Lung microvascular endothelial cell (primary cell): Measurements from ENCODE around the gene PNP. TPM values are rescaled to one million over a fixed set of nuclear protein-coding genes. Genes with fewer than 3 reads are reported as not detected.

Source experiments
- DNase-seq, 2 donors: peaks; one replicate each; pipeline versions ENCODE4 v3.0.0 to v3.0.0-alpha.2; 2010; ENCODE audit warnings: low read depth in 2 of 2
- total RNA-seq: library from RNA; depleted of rRNA; stranded (reverse); fragments of >200 nt; gene quantifications from 2 replicates; pipeline ENCODE4 v1.2.1, GENCODE V29; 2014

PNP gene
- total RNA-seq, 1 donor from 2014 or later, result 193 TPM

DNA sequence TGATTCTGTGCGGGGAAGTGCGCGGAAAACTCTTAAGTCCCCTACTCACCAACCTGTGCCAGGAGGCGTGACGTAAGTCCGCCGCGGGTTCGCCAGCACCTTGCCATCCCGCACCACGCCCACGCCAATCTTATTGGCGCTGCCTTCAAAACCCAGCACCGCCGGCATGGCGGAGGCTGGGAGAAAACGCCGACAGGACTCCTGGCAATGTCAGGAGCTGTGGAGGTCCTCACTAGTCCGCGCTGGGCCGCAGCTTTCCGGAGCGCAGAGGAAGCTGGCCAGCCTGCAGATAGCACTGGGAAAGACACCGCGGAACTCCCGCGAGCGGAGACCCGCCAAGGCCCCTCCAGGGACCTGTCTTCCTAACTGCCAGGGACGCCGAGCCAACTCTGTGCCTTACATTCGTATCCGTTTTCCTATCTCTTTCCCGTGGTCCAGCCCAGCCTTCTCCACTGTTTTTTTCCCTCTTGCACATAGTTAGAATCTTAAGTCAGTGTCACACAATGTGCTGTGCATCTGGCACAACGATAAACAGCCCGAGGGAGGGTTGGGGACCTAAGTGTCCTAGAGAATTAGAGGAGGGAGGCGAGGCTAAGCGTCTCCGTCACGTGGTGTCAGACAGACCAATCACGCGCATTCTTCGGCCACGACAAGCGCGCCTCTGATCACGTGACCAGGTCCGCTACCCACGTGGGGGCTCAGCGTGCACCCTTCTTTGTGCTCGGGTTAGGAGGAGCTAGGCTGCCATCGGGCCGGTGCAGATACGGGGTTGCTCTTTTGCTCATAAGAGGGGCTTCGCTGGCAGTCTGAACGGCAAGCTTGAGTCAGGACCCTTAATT lies 14.5 kb upstream of the PNP start, which contains the start of the genes APEX1 and OSGEP:
Gene APEX1 (plus strand): TSS at position 711 of the 839 bp plus-strand sequence. CDS start 420 bp downstream, outside the sequence.
Gene OSGEP (minus strand): TSS at position 297 of the 839 bp plus-strand sequence. CDS start 129 bp downstream, at position 168.
- DNase-seq, result peak; percentile 99

DNA sequence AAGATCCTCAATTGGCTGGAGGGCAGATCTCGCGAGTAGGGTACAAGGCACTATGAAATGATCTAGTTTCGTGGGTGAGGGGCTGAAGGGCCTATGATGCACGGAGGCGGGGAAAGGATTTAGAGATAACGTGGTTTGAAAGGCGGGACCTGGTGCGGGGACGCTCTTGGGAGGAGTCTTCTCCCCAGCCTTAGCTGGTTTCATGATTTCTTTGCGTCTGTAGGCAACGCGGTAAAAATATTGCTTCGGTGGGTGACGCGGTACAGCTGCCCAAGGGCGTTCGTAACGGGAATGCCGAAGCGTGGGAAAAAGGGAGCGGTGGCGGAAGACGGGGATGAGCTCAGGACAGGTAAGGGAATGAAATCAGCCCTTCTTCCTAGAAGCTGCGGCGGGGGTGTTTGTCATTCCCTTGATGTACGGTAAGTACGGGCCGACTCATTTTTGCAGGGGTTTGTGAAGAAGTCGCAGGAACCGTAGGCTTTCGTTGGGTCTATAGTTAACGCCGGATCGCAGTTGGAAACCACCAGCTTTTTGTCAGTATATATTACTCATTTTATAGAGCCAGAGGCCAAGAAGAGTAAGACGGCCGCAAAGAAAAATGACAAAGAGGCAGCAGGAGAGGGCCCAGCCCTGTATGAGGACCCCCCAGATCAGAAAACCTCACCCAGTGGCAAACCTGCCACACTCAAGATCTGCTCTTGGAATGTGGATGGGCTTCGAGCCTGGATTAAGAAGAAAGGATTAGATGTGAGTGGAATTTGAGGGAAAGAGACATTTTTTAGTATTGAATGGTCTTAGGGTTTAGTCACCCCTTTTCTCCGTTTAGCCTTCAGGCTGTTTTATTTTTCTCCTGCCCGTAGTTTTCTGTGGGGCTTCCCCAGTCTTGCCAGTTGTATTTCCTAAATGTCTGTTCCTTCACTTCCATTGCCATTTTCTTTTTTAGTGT lies 13.6 kb upstream of the PNP start:
- peak in 1 of 2 donors; percentile 93 for DNase-seq

DNA sequence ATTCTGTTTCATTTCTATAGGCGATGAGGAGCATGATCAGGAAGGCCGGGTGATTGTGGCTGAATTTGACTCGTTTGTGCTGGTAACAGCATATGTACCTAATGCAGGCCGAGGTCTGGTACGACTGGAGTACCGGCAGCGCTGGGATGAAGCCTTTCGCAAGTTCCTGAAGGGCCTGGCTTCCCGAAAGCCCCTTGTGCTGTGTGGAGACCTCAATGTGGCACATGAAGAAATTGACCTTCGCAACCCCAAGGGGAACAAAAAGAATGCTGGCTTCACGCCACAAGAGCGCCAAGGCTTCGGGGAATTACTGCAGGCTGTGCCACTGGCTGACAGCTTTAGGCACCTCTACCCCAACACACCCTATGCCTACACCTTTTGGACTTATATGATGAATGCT lies 12.2 kb upstream of the PNP start:
- no peak for DNase-seq

DNA sequence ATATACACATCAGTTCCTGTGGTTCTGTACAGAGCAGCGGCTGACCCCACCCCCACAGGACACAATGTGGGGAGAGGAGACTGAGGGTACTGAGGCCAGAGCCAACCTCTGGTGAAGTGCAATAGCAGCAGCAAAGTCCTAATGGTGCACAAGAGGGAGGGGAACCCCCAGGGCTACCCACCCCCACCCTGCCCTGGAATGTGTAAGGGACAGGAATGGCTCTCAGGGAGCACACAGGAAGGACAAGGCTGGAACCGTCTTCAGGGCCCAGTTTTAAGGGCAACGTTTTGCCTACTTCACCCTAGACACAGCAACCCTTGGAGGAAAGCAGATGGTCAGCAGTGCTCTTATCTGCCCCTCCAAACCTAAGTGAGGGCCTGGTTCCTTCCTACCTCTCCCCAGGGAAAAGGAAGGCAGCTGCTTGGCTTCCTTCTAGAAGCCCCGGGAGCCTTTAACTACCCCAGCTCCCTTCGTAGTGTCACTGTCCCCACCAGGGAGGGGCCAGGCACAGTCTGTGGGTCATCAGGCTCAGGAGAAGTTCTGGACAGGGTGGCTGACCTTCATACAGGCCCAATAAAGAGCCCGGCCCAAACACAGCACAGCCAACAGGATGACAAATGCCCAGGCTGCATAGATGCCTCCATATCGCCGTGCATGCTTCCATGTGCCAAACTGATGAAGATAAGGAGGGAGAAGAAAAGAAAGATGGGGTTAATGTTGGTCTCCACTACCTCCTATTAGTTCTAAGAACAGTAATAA lies 11.0 kb upstream of the PNP start:
- no peak for DNase-seq

DNA sequence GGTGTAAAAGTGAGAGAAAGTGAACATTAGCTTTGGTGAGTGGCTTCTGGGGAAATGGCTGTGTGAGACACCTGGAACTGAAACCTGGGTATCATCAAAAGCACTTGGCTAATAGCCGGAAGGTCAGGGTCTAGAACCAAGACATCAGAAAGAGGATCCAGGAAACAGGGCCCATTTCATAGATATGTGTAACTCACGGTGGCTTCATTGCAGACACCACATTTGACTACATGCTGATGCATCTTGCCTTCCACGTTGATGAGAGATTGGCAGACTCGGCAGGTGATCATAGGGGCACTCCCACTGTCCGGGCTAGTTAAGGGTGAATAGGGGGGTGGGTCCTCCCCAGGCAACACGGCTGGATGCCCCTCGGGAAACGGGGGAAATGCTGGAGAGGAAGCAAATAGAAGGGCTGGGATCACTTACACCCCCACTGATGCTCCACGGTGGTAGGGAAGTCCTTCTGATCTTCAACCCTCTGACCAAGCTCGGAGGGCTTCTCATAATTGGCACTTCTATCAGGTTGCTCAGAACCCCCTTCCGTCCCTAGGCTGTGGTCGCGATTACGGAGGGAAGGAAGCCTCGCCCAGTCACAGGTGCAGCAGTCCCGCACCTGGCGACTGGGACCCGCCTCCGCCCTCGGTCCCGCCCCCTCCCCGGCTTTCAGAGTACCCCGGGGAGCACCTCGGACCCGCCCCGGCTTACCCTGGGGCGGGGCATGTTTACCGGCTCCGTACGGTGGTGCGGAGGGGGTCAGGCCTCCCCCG lies 8.6 kb upstream of the PNP start:
- peak in 1 of 2 donors; percentile 14 for DNase-seq

DNA sequence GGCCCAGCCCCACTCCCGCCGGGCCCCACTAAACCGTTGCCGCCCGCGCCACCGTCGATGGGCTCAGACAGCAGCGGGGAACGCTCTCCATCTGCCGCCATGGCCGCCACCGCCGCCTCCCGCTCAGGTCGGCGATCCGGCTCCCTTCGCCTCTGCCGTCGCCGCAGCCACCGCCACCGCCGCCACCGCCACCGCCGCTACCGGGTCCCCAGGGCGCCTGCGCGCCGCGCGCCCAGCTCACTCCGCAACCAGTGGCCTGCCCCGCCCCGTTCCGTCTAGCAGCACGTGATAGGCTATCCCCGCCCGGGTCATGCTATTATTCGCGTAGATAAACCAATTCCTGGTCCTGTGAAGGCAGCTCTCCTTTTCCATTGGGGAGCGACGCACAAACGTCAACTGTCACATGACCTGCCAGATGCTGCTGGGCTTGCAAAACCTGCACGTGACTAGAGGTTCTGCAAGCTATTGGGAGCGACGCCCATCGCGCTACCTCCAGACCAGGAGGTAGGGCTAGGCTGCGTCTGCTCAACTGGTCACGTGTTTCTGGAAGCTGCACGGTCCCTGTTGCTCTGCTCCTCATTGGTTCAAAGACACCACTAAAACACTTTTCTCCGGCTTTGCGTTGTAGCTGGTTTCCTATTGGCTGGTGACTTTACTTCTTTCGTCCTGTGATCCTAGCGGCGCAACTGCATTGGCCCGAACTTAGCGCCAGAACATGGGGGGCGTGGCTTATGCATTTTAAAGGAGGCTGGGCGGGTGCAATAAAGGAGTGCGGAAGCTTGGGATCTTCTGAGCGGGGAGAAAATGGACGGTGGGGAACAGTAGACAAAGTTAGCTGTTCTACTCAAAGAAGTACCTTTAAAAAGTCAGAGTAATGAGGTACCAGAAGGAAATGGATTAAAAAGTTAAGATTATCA lies 7.7 kb upstream of the PNP start, which contains the start of gene PIP4P1:
Gene PIP4P1 (minus strand): TSS at position 210 of the 917 bp plus-strand sequence. CDS start 109 bp downstream, at position 101.
- peak; percentile 100 for DNase-seq

DNA sequence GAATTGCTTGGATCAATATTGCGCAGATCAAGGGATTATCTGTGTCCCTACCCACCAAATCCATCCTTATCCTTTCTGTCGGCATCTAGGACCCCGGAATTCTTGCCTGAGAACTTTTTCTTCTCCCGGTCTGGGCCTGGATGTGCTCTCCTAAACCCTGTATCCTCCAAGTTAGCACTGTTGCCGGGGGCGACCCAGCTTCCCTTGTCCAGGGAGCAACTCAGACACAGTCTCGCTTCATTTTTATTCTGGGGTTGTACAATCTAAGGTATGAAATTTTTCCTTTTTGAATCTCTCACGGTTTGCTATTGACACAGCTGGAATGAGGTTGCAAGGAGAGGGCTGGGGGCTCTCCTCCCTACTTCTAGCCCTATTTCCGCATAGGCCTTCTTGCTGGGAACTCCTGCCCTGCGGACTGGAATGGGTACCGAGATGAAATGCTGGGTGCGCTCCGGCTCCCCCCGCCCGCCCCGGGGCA lies 403 bp upstream of the PNP start:
- DNase-seq, result peak; percentile 13 to 20

DNA sequence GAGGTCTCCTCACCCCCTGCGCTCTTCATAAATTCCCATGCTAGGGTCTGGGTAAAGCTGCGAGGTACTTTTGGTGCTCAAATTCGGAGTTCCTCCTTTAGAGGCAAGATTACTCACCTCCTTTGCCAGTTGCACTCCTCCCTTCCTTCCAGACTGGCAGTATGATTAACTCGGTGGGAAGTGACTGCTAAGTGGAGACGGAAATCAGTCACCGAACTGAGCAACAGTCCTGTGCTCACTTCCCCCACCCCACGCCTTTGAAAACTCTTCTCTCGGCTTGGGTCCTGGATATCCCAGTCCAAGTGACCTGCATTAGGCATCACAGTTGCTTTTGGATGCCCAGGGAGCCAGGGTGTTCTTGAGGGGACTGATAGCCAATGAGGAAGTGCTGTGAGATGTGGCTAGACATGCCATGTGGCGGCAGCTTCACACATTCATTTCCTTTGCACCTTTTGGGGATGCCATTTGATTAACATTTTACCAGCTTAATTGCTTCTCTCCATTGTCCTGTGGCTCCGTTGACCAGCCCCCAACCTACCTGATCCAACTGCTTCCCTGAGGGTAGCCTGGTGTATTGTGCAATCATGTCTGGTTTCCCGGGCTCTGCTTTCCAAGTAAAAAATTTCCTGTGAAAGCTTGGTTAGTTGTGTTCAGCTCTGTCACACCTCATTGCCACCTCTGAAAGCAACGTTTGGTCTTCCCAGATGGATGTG lies 840 bp downstream of the PNP start:
- peak; percentile 30 to 92 for DNase-seq

DNA sequence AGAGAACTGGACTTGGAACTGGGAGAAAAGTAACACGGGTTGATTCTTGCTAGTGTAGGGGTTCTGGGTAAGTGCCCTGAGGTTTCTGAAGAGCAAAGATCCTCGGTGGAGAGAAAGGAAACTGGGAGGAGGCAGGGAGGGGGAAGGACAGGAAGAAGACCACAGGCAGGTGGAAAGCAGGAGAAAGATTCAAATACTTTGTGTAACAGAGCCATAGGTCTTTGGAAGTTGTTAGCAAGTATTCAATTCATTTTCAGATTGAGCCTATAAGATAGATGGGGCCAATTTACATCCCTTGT lies 1.3 kb downstream of the PNP start:
- DNase-seq, result no peak

DNA sequence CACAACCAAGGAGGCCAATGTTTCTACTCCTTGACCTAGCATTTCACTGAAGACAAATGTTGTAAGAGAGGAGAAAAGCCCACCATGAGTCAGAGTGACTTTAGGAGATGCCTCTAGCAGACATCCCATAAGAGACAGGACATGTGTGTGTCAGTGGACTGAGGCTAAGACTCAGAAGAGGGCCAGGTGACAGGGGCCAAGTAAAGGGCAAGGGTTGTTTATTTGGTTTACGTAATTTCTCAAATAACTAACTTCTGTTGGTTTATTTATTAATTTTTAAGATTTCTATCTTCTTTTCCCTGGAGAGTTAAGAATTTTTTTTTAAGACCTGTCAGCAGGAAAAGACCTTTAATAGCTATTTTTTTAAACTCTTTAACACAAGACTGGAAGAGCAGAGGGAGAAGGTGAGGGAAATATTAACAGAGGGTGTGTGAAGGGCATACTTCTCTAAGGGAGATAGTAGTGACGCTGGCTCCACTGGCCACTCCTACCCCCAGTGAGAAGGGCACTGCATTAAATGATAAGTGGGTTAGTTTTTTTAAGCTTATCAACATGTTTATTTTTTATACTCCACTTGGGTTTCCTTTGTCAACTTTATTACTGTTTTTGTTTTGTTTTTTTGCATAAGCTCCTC lies 3.4 kb downstream of the PNP start:
- no peak for DNase-seq

DNA sequence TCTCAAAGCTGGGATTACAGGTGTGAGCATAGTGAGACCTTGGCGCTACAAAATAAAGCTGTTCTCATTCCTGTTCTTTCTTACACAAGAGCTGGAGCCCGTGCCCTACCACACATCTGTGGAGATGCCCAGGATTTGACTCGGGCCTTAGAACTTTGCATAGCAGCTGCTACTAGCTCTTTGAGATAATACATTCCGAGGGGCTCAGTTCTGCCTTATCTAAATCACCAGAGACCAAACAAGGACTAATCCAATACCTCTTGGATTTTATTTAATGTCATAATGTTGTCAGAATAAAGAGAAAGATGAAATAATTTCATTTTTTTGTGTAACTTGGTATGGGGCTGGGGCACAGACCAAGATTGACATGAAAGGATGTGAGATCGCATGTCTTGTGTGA lies 7.6 kb downstream of the PNP start:
- no peak for DNase-seq

DNA sequence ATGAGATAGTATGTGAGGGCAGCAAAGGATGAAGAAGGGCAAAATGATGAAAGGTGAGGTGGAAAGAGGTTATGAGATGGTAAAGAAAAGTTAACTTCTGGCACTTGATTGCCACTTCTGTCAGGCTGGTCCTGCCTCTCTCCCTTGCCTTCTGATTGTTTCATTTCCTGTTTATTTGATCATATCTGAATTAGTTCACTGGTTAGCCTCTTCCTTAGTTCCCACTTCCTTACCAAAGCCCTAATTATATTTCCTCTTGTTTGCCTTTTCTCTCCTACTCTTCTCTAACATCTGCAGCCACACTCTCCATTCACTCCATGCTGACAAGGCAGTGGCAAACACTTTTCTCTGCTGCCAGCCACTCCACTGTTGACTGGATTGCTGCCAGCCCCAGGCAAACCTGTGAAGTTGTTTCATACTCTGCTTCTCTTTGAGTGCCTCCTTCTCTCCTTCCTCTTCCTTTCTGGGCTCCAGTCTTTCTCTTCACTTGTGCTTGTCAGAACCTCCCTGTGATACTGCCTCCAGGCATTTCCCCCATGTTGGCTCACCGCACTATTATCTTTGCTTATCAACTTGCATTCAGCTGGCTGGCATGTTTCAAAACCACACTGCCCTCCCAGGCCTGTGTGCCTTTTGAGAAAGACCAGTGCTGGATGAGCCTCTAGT lies 8.1 kb downstream of the PNP start:
- DNase-seq, result peak; percentile 46 to 48

DNA sequence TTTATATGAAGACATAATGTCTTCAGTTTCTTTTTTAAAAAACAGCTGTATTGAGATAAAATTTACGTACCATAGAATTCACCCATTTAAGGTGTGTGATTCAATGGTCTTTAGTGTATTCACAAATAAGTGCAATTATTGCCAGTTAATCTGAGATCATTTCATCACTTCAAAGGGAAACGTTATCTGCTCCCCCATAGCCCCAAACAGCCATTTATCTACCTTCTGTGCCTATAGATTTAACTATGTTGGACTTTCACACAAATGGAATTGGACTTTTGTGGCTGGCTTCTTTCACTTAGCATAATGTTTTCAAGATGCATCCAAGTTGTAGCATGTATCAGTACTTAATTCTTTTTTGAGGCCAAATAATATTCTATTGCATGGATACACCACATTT lies 9.7 kb downstream of the PNP start:
- no peak for DNase-seq

DNA sequence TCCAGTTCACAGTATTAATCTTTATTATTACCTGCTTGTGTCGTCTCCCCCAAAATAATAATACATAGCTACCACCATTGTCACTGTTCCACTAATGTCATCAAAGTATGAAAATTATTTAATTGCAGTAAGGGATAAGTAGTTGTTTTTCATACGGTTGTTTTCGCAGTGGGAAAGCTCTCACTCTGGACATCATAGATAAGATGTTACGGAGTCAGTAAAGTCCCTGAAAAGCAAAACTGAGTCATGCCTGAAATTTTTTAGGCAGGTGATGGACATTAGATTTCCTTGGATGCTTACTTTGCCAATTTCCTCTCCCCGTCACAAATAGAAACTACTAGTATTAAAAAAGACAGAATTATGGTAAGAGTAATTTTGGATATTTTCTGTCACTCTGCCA lies 13.2 kb downstream of the PNP start:
- DNase-seq, result no peak

DNA sequence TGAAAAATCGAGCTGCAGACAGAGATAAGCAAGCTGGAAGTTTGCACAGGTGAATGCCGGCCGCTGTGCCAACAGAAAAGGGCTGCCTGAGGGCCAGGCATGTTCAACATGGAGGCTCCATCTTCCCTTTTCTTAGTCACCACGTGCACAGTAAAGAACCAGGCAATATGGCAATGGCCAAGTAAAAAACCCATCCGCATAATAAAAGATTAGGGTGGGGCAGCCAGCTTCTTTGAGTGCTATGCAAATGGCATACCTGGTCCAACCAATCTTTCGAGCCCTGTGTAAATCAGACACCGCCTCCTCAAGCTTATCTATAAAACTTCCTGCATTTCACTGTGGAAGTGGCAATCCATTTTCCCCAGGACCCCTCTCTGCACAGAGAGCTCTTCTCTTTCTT lies 16.7 kb downstream of the PNP start:
- DNase-seq, result no peak

DNA sequence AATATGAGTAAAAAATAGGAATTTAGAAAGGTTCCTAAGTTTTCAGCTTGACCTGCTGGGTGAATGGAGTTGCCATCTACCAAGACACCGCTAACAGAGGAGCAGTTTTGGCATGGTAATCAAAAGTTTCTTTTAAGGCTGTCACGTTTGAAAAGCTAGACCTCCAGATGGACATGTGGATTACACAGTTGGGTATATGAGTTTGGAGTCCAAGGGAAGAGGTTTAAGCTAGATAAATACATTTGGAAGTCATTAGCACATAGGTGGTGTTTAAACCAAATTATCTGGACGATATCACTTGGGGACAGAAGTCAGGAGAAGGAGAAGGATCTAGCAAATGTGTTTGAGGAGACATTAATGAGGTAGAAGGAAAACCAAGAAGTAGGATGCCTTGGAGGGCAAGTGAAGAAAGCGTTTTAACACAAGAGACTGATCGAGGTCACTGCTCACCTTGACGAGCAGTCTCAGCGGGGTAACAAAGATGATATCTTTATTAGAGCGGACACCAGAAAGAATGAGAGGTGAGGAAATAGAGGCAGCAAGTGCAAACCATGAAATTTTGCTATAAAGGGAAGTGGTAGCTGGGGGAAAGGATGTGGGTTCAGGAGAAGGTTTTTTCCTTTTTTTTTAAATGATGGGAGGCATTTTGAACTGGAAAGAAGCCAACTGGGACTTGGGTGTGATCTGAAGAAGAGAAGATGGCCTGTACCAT lies 17.6 kb downstream of the PNP start:
- DNase-seq, result no peak

DNA sequence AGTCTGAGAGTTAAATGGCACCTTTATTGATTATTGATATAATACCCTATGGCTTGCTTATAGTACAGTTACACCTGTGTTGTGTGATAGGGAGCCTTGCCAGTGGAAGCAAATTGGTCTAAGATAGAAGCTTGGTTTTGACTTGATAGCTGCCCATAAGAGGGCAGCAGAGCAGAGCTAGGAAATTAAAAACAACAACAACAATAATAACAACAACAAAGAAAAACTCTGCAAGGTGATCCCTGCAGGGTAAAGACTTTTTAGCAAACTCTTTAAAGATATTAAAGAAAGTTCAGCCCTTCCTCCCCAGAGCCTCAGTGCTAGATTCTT lies 18.2 kb downstream of the PNP start:
- DNase-seq, result no peak
